Measurements from ENCODE around the gene CYP2W1.
A peak's percentile ranks its signal among the peaks of the same experiment; 100 is the strongest.
"Not testable (repeated sequence)": the region's sequence is repeated elsewhere in the genome, so short reads cannot be mapped to it uniquely, and the experiment has no call there.

CYP2W1 gene, protein sequence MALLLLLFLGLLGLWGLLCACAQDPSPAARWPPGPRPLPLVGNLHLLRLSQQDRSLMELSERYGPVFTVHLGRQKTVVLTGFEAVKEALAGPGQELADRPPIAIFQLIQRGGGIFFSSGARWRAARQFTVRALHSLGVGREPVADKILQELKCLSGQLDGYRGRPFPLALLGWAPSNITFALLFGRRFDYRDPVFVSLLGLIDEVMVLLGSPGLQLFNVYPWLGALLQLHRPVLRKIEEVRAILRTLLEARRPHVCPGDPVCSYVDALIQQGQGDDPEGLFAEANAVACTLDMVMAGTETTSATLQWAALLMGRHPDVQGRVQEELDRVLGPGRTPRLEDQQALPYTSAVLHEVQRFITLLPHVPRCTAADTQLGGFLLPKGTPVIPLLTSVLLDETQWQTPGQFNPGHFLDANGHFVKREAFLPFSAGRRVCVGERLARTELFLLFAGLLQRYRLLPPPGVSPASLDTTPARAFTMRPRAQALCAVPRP

DNA sequence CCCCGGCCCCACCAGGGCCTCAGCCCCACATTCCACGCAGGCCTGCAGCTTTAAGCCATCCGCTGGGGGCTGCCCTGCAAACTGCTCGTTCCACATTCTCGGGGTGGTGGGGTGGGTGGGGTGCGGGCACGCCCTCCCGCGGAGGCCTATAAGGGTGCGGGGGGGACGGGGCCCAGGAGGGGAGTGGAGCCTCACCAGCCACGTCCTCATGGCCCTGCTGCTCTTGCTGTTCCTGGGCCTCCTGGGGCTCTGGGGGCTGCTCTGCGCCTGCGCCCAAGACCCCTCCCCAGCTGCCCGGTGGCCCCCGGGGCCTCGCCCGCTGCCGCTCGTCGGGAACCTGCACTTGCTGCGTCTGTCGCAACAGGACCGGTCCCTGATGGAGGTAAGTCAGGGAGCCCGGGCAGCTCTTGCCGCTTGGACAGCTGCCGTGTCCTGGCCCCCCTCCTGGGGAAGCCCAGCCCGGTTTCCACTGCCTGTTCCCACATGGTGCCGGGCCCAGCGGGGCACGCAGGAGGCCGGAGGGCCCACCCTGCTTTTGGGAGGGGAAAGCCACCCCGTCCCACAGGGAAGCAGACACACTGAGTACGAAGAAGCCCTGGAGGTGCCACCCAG lies at the start of gene CYP2W1:
Gene CYP2W1 (plus strand): TSS at position 178 of the 612 bp plus-strand sequence. CDS start 31 bp downstream, at position 209.
- ATAC-seq = no peak

DNA sequence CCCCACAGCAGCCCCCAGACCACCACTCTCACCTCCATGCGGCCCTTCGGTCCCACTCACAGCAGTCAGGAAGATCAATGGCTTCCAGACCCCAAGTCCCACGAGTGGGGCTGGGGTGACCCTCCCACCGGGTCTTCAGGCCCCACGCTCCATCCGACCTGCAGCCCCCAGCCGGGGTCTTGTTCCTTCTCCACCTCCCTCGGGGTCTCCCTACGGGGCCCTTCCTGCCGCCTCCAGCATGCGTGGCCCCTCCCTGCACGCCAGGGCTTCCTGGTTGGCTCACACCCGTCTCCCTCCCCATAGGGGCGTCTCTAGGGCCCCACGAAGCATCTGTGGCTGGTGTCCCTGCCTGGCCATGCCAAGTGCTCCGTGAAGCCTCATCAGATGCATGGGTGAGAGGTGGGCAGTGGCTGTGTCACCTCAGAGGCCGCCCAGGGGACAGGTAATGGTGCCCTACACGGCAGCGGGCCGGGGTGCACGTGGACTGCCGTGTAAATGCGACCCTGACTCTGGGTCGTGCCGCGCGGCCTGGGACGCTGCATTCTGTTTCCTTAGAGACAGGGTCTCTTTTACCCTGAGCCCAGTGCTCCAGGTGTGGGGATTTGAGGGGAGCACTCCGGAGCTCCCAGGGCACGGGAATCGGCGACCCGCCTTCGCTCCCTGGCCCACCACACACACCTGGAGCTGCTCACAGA lies 48.4 kb upstream of the CYP2W1 start:
- no peak for ATAC-seq

DNA sequence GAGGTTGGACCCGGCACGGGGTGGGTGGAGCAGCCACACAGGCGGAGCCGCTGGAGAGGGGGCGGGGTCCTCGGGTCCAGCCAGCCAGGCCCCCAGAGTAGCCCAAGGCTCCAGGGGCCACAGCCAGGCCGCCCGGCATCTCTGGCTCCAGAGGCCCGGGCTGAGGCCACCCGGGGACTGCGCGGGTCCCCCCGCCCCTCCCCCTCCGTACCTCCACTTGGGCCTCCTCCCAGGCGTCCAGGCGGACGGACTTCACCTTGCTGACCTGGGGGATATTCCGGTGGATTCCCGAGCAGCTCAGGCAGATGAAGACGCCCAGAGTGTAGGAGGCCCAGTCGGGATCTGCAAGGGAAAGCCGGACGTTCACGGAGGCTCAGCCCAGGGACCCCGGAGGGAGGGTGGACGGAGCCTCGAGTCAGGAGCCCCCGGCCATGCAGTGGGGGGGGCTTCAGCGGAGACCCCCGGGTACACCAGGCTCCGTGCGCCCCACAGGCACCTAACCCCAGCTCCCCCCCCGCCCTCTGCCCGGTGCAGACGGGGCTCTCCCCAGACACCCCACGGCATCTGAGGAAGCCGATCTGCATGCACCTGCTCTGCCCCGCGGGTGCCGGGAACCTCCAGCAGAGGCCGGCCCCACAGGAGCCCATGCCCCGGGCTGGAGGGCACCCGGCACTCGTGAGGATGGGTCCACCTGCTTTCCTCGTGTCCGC lies 47.7 kb upstream of the CYP2W1 start:
- no peak for ATAC-seq

DNA sequence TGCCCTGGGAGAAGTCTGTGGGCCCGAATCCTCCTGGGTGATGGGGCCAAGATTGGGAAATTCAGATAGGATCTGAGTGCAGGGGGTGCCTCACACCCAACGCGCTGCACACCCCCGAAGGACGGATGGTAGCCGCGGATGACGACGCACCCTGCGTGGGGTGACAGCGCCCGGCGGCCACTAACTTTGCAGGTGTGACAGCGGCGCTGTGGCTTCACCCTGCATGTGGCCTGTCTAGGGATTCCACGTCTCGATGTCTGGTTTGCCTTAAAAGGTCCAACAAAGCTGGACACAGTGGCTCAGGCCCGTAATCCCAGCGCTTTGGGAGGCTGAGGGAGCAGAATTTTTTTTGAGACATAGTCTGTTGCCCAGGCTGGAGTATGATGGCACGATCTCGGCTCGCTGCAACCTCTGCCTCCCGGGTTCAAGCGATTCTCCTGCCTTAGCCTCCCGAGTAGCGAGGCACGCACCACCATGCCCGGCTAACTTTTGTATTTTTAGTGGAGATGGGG lies 47.1 kb upstream of the CYP2W1 start:
- ATAC-seq = no peak

DNA sequence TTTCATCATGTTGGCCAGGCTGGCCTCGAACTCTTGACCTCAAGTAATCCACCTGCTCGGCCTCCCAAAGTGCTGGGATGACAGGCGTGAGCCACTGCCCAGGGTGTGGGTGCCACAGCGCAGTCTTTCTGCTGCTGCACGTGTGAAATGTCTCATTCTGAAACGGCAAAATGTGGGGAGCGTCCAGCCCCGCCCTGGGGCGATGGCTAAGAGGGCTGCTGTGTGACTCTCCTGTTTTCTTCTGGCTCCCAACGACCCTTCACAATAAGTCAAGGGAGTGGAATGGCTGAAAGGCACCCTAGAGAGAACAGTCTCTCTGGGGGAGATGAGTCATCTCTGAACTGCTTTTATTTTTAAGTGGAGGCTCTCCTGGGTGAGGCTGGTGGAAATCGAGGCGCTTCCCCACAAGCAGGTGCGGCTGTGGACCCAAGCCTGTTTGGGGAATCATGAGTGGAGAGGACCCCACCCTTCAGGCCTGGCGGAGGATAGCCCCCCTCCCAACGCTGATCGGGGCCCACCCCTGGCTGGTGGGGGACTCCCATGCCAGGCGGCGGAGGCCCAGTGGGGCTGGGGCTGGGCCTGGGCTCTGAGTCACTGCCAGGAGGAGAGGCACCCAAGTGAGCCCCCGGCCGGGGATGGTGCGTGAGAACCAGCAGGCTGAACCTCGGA lies 46.5 kb upstream of the CYP2W1 start:
- peak; percentile 78 to 80 for ATAC-seq

DNA sequence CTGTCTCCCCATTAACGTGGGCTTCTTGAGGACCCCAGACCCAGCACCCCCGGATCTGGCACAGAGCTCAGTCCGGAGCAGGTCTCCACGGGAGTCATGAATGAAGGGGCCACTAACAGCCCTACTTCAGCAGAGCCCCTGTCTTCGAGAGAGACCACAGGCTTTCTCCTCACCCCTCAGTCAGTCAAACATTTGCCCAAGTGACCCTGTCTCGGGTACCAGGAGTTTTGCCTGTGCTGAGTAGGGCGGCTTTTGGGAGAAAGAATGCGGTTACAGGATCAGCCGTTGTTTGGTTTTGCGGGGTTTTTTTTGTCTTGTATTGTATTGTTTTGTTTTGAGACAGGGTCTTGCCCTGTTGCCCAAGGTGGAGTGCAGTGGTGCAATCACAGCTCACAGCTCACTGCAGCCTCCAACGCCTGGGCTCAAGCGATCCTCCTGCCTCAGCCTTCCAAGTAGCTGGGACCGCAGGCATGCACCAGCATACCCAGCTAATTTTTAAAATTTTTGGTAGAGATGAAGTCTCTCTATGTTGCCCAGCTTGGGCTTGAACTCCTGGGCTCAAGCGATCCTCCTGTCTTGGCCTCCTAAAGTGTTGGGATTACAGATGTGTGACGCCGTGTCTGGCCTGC lies 45.0 kb upstream of the CYP2W1 start:
- ATAC-seq = no peak

DNA sequence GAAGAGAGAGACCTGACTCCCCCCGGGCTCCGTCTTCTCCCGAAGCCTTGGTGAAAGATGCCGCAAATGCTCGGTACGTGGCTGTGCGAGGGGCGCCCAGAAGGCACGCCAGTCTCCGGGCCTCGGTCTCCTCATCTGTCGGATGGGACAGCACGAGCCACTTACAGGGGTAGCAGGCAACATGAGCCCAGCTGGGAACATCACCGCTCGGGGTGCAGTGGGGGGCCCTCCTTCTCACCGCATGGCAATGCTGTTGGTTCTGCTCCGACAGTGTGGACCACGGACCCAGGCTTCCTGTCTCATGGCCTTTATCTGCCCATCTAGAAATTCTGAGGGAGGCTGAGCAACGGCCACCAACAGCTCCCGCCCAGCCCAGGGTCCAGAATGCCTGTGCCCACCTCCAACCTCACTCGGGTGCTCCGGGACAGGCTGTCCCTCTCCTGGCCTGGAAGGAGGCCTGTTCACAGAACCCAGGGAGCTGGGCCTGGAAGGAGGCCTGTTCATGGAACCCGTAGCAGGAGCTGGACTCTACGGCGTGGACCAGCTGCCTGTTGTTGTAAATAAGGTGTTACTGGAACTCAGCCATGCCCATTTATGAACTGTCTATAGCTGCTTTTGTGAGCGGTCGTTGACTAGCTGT lies 44.3 kb upstream of the CYP2W1 start:
- ATAC-seq = no peak

DNA sequence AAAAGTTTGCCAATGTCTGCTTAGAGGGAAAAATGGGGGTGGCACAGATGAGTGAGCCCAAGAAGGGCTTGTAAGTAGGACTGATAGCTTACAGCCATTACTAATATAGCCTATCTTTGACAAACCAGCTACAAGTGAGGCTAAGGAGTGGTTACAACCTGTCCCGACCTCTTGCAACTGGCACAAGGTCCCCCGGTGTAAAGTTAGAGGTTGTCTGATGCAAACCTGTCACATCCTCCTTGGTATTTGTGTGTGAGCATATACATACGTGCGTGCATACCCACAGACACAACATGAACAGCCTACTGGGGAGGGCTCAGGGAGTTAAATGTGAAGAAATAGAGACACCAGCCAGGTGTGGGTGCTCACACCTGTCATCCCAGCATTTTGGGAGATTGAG lies 43.1 kb upstream of the CYP2W1 start:
- ATAC-seq = no peak

DNA sequence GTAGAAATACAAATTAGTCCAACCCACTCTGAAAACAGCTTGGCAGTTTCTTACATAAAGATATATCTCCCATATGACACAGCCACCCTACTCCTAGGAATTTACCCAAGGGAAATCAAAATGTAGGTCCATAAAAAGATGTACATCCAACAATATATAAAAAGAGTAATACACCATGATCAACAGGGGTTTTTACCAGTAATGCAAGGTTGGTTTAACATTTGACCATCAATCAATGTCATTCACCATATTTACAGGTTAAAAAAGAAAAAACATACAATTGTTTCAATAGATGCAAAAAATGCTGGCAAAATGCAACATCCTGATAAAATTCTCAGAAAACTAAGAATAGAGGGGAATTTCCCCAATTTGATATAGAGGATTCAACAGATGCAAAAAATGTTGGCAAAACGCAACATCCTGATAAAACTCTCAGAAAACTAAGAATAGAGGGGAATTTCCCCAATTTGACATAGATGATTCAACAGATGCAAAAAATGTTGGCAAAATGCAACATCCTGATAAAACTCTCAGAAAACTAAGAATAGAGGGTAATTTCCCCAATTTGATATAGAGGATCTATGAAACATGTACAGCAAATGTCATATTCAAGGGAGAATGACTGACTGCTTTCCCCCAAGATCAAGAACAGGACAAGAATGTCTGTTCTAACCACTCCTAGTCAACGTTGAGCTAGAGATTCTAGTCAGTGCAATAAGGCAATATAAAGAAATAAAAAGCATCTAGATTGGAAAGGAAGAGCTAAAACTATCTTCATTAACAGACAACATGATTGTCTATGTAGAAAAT lies 42.2 kb upstream of the CYP2W1 start:
- ATAC-seq = peak in 1 of 2 donors; percentile 46

DNA sequence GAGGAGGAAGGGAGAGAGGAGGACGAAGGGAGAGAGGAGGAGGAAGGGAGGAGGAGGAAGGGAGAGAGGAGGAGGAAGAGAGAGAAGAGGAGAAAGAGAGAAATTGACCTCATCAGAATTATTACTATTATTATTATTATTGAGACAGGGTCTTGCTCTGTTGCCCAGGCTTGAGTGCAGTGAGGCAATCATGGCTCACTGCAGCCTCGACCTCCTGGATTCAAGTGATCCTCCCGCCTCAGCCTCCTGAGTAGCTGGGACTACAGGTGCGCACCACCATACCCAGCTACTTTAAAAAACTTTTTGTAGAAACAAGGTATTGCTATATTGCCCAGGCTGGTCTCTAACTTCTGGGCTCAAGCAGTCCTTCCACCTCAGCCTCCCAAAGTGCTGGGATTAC lies 39.2 kb upstream of the CYP2W1 start:
- ATAC-seq = not testable (repeated sequence)

DNA sequence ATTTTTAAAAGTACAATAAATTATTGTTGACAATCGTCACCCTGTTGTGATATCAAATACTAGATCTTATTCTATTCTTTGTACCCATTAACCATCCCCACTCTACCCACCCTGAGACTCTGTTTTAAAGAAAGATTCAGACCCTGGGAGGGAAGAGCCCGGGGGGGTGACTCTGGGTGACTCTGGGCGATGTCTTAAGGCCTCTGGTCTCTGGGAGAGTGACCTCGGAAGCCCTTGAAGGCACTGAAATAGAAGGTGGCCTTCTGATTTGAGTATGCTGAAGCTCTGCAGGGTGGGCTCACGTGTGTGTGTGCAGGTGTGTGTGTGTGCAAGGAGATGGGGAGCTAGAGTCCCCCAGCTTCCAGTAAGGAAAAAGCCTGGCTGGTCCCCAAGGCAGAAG lies 38.2 kb upstream of the CYP2W1 start:
- ATAC-seq = no peak

DNA sequence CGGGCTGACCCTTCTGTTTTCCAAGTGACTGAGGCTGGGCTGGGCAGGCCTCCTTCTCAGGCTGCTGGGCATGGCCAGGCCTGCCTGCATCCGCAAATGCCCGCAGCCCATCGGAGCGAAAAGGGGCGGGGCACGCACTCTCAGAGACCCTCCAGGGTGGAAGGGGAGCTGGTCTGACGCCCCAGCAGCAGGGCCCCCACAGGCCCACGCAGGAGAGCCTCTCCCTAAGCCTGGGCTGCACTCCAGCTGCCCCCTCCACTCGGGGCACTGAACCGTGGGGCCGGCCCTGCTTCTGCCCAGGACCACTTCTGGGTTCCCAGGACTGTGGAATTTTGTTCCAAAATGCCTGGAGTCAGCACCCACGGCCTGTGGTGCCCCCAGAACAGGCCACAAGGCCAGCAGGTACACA lies 37.8 kb upstream of the CYP2W1 start:
- no peak for ATAC-seq

DNA sequence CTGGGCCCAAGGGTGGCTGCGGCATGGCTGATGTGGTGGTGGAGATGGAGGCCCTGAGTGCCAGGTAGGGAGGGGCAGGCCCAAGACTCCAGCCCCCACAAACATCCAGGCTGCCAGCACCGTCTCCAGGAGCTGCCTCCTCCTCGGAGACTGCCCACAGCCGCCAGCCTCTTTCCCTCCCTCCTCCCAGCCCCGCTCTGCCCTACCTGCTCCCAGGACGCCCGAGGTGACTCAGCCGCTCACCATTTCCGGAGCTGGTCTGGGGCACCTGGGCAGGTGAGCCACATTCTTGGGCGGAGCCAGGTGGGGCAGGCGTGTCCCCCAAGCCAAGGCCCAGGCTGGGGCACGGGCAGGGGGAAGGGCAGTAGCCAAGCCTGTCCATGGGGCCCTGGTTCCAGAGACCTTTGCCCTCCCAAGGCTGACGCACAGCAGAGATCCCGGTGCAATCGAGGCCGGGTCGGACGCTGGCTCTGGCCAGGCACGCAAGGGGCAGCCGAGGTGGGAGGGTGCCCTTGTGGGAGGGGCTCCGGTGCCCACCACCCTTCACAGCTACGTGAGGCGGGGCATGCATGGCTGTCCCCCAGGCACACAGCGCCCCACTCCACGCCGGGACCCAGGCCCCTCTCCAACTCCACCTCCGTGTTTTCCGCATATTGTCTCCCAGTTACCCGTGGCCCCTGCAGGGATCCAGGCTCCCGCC lies 37.3 kb upstream of the CYP2W1 start:
- no peak for ATAC-seq

DNA sequence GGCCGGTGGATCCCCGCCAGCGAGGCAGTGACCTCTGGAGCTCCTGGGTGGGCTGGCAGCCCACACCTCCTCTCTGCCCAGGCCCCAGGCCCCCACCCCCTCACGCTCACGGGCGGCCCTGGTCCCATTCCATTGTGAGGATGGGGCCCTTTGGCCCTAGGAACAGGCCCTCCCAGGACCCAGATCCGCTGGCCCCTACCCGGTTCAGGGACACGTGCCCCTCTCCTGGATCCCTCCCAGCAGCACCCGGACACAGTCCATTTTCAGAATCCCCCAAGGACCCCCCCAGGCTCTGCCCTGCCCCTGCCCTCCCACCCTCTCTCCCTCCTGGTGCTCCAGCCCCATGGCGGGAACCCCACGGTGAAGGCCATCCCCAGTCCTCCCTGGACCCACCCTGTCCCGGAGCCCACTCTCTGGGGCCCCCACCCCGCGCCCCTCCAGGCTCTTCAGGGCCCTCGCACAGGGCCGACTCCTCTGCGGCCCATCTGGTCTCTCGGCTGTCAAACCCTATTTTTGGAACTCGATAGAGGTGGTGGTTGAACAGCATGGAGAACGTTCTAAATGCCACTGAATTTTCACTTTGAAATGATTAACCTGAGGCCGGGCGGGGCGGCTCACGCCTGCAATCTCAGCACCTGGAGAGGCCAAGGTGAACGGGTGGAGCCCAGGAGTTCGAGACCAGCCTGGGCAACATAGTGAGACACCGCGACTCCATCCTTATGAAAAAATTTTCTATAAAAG lies 36.6 kb upstream of the CYP2W1 start:
- ATAC-seq = no peak

DNA sequence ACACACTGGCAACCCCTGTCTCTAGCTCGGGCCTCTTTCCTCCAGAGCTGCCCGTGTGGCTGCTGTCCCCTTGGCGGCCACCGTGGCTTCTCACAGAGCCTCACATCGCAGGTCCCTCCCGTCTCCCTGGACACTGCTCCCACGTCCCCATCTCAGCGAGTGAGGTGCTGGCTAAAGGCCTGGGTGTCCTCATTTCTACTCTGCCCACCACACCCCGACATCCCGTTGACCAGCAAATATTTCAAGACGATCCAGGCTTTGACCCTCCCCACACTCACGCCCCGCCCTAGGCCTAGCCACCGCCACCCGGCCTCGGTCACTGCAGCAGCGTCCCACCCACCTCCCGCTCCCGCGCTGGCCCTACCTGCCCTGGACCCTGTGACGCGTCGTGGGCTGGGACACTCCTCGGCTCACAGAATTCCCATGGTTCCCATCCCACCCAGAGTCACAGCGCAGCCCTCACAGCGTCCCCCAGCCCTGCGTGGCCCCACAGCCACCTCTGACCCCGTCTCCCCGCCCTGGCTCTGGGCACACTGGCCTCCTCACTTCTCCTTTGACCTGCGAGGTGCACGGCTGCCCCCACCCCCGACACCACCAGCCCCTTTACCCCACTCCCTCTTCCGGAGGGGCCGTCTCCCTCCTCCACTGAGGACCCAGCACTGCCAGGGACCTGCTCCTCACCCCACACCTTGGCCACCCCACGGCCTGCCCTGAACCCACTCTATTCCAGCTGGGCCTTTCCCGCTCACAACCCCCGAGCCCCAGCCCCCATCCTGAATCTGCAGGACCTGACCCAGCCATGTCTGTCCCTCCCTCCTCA lies 35.4 kb upstream of the CYP2W1 start:
- no peak for ATAC-seq

DNA sequence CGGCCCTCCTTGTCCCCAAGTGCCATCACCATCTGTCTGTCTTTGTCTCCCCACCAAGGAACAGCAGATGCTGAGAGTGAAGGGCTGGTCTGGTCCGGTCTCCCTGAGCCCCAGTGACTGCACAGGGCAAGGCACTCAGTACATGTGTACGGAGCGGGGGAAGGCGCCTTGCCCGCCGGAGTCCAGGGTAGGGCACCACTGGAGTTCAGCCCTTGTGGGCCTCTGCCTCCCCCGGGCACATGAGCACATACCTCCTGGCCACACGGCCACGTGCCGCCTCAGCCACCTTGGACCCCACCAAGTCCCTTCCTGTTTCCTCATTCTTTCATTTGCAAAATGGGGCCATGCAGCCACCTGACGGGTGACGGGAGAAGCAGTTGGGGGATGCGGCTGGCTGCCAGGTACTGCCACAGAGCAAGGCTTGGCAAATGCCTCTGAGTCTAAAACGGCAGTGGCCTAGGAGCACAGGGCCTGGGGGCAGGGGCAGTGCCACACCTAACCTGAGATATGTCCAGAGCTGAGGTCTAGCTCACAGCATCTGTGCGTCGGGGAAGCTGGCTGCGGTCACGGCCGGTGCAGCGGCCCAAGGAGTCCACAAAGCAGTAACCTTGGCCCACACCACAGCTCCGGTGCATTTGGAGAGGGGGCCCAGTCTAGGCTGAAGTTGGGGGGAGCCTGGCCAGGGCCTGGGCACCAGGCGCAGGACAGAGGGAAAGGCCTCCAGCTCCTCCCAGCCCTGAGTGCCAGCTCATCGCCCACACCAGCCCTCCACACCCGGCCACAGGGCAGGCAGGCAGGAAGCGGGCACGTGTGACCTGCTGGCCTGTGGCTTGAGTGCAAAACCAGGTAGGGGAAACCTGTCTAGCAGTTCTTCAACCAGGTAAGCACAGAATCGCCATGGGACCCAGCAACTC lies 33.7 kb upstream of the CYP2W1 start:
- ATAC-seq = no peak
